Measurements from ENCODE around the gene POMP.

The POMP gene

GRCh38 chr13:28658796-28659620 lies at the start of gene POMP:
POMP (plus strand) TSS chr13:28659130; CDS start chr13:28659185, 55 bp downstream.
- DNase-seq = peak; percentile 55

DNA sequence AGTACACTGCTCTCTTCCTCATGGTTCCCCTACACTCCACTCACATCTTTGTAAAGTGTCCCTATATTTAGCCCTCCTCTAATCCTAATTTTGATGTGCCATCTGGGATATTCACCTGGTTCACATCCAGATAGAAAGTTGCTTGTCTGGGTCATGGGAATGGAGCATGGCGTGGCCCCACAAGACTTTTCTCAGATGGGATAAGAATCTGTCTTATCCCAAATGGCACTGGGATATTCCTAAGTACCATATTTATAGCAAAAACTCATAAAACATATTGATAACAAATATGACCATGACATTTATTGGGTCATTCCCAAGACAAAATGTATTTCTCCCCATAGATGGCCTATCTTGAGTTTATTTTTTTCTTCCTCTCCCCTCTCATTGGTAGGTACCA lies 49.5 kb upstream of the POMP start:
- DNase-seq = no peak

DNA sequence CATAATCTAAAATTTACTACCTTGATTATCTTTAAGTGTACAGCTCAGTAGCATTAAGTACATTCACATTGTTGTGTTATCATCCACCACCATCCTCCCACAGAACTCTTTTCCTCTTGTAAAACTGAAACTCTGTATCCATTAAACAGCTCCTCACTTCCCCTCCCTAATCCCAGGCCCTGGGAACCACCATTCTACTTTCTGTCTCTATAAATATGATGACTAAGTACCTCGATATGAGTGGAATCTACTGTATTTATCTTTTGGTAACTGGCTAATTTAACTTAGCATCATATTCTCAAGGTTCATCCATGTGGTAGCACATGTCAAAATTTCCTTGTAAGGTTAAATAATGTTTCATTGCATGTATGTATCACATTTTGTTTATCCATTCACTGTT lies 49.0 kb upstream of the POMP start:
- no peak for DNase-seq

GRCh38 chr13:28610996-28611395 lies 47.9 kb upstream of the POMP start:
- DNase-seq = no peak

- DNase-seq = peak; percentile 12
Measured at GRCh38 chr13:28611654-28612131, 47.2 kb upstream of the POMP start.

DNA sequence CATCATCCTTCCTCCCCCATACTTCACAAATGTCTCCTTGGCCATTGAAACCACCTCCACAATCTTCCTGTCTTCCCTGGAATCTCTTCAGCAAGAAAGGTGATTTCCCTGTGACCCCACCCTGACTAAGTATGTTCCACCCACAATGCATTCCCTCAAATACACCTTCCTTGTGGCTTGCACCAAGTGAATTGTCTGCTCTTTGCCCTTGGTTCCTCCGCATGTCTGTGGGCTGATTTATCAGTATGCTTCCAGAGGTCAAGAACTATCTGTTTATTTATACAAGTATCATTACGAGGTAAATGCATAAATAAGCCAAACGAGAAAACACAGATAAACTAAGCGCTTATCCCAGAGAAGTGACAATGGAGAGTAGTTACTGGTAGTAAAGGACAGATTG lies 45.4 kb upstream of the POMP start:
- DNase-seq = no peak

- DNase-seq = no peak
Measured at GRCh38 chr13:28615916-28616446, 42.9 kb upstream of the POMP start.

DNA sequence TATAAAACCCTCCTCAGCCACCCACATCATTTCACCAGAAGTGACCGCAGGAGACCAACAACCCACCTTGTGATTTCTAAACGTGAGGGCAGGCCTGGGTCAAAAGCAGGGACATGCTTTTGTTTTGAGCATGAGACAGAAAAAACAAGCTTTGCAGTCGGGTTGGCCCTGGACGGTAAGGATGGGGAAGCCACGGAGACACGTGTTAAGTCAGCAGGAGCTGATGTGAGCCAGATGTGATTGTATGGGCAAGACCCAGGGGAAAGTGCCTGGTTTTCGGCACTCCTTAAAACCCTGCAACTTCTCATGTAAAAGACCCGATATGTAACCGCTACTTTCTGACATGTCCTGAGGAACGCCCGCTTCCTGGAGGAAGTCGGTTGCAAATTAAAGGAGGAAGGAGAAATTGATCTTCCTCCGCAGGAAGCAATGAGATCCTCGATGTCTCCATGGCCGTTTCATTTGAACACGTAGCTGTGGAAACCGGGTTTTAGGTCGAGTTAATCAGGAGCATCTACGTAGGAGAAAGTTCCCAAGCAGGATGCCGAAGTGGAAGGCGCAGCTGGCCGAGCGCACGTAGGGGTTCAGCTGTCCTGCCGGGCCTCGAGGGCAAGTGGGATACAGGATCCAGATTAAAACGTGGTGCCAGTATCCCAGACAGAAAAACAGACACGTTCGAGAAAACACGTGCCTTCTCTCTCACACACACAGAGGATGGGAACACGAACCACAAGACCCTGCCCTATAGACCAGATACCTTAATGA lies 40.5 kb upstream of the POMP start:
- DNase-seq = no peak

- DNase-seq = no peak
Measured at GRCh38 chr13:28620011-28620830, 38.7 kb upstream of the POMP start.

DNA sequence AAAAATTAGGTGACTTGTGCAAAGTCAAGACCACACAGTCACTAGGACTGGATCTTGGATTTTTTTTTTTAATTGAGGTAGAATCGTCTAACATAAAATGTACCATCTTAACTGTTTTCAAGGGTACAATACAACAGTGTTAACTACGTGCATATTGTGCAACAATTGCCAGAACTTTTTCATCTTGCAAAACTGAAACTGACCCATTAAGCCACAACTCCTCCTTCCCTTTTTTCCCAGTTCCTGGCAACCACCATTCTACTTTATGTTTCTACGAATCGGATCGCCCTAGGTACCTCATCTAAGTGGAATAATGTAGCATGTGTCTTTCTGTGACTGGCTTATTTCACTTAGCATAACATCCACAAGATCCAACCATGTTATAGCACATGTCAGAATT lies 37.5 kb upstream of the POMP start:
- DNase-seq = no peak

GRCh38 chr13:28622286-28622685 lies 36.6 kb upstream of the POMP start:
- DNase-seq = no peak

- no peak for DNase-seq
Measured at GRCh38 chr13:28623782-28624706, 34.9 kb upstream of the POMP start.

DNA sequence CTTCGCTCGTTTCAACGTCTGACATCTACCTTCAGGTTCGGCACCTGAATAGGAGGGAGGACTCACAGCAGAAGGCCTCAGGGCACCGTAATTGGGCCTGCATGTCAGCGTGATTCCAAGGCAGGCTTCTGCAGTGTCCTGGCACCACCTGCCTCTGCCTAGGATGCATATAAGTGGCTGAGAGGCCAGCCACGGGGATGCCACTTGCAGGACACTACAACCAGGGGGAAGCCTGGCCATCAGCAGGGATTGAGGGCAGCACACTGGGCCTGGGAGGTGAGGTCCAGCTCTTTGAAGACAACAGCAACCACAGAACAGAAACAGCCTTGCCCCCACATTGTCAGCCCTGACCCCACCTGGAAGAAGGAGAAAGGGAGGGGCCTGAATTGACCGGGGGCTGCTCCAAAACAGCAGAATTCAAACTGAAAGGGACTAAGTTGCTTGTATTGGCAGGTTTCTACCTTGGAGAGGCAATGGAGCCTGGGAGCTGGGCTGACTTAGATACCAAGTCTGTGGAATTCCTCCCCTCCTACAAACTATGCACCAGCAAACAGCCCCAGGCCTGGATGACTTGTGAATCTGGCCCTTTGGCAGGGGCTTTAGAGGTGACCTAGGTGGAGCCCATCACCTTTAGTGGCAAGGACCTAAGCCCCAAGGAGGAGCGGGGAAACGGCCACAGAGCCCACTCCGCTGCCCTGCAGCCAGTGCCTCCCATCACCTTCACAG lies 34.1 kb upstream of the POMP start:
- DNase-seq = no peak

DNA sequence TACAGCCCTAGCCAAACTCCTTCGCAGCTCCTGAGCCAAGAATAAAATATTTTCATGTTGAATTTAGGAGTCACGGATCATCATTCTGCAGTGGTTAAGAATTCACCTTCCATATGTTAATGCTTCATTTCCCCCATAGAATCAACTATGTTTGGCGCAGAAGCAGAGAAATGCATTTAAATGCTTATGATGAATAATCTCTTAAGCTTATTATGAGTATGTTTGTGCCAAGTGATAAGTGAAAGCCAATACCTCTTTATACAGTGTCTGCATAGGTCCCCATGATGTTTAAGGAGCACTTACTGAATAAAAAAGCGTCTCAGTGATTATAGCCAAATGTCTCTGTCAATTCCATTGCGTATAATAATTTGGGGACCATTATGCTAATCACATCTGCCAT lies 32.7 kb upstream of the POMP start:
- DNase-seq = no peak

- DNase-seq = no peak
Measured at GRCh38 chr13:28628241-28628640, 30.7 kb upstream of the POMP start.

DNA sequence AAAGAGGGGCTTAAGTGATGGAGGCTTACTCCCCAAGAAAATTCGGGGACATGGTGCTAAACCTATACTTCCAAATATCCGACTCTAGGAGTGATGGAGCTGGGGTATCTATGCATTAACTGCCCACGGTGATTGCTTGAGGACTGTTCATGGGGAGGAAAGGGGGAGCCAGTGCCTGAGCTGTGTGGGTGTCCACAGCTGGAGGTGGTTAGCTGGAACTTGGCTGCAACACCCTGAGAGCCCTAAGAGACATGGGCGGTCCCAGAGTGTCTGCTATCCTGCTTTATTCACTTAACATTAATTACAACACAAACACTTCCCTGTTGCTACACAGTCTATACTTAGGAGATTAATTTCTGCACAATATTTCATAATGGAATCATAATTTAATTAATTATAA lies 28.1 kb upstream of the POMP start:
- DNase-seq = no peak

GRCh38 chr13:28631801-28632200 lies 27.1 kb upstream of the POMP start:
- no peak for DNase-seq

- no peak for DNase-seq
Measured at GRCh38 chr13:28636069-28636468, 22.9 kb upstream of the POMP start.

- DNase-seq = peak; percentile 62
Measured at GRCh38 chr13:28636677-28637317, 22.1 kb upstream of the POMP start.

DNA sequence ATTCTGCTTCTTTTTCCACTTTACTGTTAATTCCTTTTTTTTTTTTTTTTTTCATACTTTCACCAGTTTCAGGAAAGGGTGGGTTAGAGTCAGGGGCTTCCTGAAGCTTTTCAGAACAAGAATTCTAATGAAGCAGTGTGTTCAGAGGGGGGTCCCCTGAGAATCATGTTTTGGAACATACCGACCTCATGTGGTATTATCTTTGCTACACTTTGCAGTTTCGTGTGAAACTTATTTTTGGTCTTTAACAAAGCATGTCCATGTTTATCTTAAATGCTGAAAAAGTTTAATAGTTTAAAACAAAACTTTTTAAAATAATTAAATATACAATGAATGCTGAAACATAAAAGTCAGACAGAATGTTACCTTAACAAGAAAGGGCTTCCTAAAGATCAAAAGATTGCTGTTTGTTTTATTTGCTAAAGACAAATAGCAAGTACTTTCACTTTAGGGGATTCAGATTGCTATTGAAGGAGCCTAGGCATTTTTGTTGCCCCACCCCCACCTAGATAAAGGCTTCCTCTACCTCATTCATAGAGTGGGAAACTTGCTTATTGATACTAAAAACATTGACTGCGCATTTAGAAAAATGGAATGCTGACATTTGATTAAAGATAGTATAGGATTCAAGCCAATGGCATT lies 21.1 kb upstream of the POMP start:
- DNase-seq = no peak

All from KG1 (cell line).